Thymus (tissue), 11 donors: ENCODE measurements around the gene ZSWIM1. TPM values are rescaled to one million over a fixed set of nuclear protein-coding genes. Genes with fewer than 3 reads are reported as not detected.

Experiments used
- DNase-seq, 9 donors: peaks; one replicate each; pipeline ENCODE4 v3.0.0-alpha.2; 2013; ENCODE audit warnings: low spot score in 9 of 9, low read depth in 6 of 9, missing footprints in 1 of 9
- H3K27ac ChIP-seq, 2 donors: one replicate each; pipeline ENCODE4 v1.5.1; 2013; ENCODE audit warnings: control low read depth in 1 of 2, low read depth in 1 of 2, low read length in 1 of 2, mild to moderate bottlenecking in 1 of 2, moderate library complexity in 1 of 2
- H3K27me3 ChIP-seq, 2 donors: one replicate each; pipeline ENCODE4 v1.5.1; 2013; ENCODE audit warnings: low read length in 1 of 2; ENCODE audit not compliant: control insufficient read depth in 2 of 2, insufficient read depth in 1 of 2
- H3K36me3 ChIP-seq, 2 donors: one replicate each; pipeline ENCODE4 v1.5.1; 2013; ENCODE audit warnings: low read length in 1 of 2, mild to moderate bottlenecking in 1 of 2, moderate library complexity in 1 of 2; ENCODE audit not compliant: control insufficient read depth in 2 of 2, insufficient read depth in 2 of 2
- H3K4me1 ChIP-seq, 2 donors: one replicate each; pipeline ENCODE4 v1.5.1; 2013; ENCODE audit warnings: low read length in 2 of 2; ENCODE audit not compliant: control insufficient read depth in 2 of 2, insufficient read depth in 2 of 2
- H3K4me3 ChIP-seq, 2 donors: one replicate each; pipeline ENCODE4 v1.5.1; 2013; ENCODE audit warnings: low read length in 2 of 2, control low read depth in 1 of 2, mild to moderate bottlenecking in 1 of 2
- H3K9me3 ChIP-seq, 2 donors: one replicate each; pipeline ENCODE4 v1.5.1; 2013; ENCODE audit warnings: low read length in 1 of 2, mild to moderate bottlenecking in 1 of 2; ENCODE audit not compliant: control insufficient read depth in 2 of 2, insufficient read depth in 1 of 2
- WGBS: extraction: QIAGEN DNeasy Blood & Tissue Kit; methylation state at CpG from one replicate; pipeline ENCODE4 v1.1.7; 2013; 5-methylcytosine and 5-hydroxymethylcytosine counted together
- polyA plus RNA-seq: library from polyadenylated mRNA; stranded (reverse); fragments of 200-250 nt; gene quantifications from one replicate; pipeline ENCODE4 v1.2.3, GENCODE V29; 2013
- total RNA-seq: library from RNA; stranded (reverse); fragments of 120-200 nt; gene quantifications from one replicate; pipeline ENCODE4 v1.2.4, GENCODE V29; 2013
- donor health status: healthy.

ZSWIM1 gene
- total and polyA plus RNA-seq, 2 donors = 5.7 TPM

- DNase-seq = no peak
- H3K27ac ChIP-seq = no peak overlapping the region
These were observed 6.5 kb upstream of the ZSWIM1 start for GRCh38 chr20:45874576-45874975.

DNA sequence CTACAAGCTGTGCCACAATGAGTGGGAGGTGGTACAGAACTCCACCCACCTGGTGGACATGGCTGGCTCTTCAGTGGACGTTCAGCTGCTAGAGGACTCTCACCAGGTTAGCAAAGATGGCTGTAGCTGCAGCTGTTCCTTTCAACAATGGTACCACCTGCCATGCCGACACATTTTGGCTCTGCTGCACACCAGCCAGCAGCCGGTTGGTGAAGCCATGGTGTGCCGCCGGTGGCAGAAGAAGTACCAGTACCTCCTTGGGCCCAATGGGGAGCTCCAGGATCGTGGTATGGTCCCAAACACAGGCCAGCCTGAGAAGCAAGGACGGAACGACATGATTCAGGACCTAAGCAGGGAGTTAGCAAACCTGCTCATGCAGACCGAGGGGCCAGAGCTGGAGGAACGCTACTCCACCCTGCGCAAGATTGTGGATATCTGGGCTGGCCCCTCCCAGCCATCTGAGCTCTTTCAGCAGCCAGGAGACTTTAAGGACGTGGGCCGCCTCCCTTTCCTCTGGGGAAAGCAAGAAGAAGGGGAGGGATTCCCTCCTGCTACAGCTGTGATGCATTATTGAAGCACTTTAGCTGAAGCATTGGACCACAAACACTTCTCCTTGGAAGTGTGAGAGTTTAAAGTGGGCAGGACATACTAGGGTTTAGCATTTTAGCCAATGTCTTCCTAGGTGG lies 2.8 kb upstream of the ZSWIM1 start:
- Histone ChIP-seq H3K27ac (no peak overlapping the region), H3K27me3 (no peaks in the 10 kb centered on the region), H3K4me3 (no peak overlapping the region), H3K9me3 (peaks cover 0 to 1% of the 10 kb centered on the region in 2 donors), H3K36me3 (peaks cover 27 to 32% of the 10 kb centered on the region in 2 donors), H3K4me1 (peaks cover 0 to 8% of the 10 kb centered on the region in 2 donors)
- 96% methylated on average over 13 of the region's 13 CpGs for WGBS
- DNase-seq = no peak

More at GRCh38 chr20:45874576-45874975, 6.5 kb upstream of the ZSWIM1 start:
- Histone ChIP-seq H3K4me1 (no peaks in the 10 kb centered on the region), H3K36me3 (peaks cover 20 to 26% of the 10 kb centered on the region in 2 donors), H3K4me3 (no peak overlapping the region), H3K9me3 (no peaks in the 10 kb centered on the region), H3K27me3 (no peaks in the 10 kb centered on the region)
- 93% methylated on average over 4 of the region's 4 CpGs for WGBS

- 97% methylated on average over 4 of the region's 4 CpGs for WGBS
These were observed 1.6 kb downstream of the ZSWIM1 start for GRCh38 chr20:45882469-45883099.

DNA sequence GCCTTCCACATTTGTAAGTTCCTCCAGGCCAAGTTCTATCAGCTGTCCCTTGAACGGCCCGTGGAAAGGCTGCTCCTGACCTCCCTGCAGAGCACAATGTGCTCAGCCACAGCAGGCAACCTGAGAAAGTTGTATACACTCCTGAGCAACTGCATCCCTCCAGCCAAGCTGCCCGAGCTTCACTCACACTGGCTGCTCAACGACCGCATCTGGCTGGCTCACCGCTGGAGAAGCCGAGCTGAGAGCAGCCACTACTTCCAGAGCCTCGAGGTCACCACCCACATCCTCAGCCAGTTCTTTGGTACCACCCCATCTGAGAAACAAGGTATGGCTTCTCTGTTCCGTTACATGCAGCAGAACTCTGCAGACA lies 2.1 kb downstream of the ZSWIM1 start:
- 95% methylated on average over 9 of the region's 9 CpGs for WGBS
- H3K27me3 ChIP-seq = no peaks in the 10 kb centered on the region
- H3K4me1 ChIP-seq = peaks cover 0 to 15% of the 10 kb centered on the region in 2 donors

More at GRCh38 chr20:45882469-45883099, 1.6 kb downstream of the ZSWIM1 start:
- peaks cover 0 to 1% of the 10 kb centered on the region in 2 donors for H3K9me3 ChIP-seq
- DNase-seq = no peak
- peaks cover 35 to 48% of the 10 kb centered on the region in 2 donors for H3K36me3 ChIP-seq
- H3K27me3 ChIP-seq = no peaks in the 10 kb centered on the region
- H3K27ac ChIP-seq = no peak overlapping the region
- no peak overlapping the region for H3K4me3 ChIP-seq
- peaks cover 0 to 15% of the 10 kb centered on the region in 2 donors for H3K4me1 ChIP-seq

DNA sequence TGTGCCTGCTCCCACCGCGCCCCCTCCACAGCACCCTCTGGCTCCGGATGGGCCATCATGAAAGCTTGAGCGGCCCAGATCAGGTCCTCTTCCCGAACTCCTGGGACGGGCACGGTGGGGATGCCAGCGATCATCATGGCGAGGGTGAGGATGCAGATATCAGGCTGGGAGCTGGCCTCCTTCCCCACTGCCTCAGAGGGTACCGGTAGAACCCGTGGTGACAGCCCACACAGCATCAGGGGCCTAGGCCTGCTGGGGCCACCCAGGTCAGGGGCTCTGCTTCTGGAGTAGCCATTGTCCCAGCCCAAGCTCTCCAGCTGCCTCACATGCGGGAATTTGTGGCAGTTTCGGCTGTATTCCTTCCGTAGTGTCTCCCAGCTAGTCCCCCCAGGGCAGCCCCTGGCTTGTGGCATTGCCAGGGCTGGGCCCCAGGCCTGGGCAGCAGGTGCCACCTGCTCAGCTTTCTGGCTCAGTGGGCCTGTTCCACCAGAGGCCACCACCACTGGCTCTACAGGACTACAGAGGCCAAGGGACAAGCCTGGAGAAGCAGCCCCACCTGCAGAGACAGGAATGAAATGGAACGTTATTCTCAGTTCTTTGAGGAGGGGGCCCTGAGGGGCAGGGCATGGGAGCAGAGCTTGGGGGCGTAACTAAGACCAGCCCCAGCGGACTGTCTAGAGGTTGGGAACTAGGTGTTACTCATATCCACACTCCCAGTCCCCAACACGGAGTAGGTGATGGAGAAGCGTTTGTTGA lies 5.7 kb downstream of the ZSWIM1 start:
- DNase-seq = no peak
- H3K4me3 ChIP-seq = no peak overlapping the region
- no peak overlapping the region for H3K27ac ChIP-seq
- peaks cover 0 to 7% of the 10 kb centered on the region in 2 donors for H3K27me3 ChIP-seq
- H3K9me3 ChIP-seq = no peaks in the 10 kb centered on the region
- H3K4me1 ChIP-seq = peaks cover 10 to 24% of the 10 kb centered on the region in 2 donors
- peaks cover 24 to 33% of the 10 kb centered on the region in 2 donors for H3K36me3 ChIP-seq
- WGBS = 96% methylated on average over 19 of the region's 19 CpGs

More for the DNA sequence above, 2.1 kb downstream of the ZSWIM1 start:
- Histone ChIP-seq H3K4me3 (no peak overlapping the region), H3K9me3 (peaks cover 0 to 1% of the 10 kb centered on the region in 2 donors), H3K36me3 (peaks cover 30 to 43% of the 10 kb centered on the region in 2 donors), H3K27ac (no peak overlapping the region)
- no peak for DNase-seq

DNA sequence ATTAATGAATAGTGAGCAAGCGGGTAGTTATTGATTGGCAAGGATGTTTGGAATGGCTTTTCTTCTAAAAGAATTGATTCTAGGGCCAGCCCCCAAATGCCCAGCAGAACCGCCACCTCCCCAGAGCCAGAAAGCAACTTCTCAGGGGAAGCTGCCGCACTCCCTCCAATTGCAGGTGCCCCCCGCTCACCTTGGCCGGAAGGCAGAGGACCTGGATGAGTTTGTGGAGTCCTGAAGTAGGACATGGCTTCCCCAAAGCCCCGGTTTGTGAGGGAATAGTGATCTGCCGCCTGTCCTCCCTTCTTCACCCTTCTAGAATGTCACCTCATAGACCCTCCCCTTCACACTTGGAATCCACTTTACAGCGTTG lies 6.3 kb downstream of the ZSWIM1 start, which contains the start of gene SPATA25:
SPATA25 (minus strand) TSS at position 277 of the 370 bp plus-strand sequence; CDS start at position 245, 32 bp downstream.
- peaks cover 0 to 7% of the 10 kb centered on the region in 2 donors for H3K27me3 ChIP-seq
- no peaks in the 10 kb centered on the region for H3K9me3 ChIP-seq
- H3K36me3 ChIP-seq = peaks cover 24 to 33% of the 10 kb centered on the region in 2 donors
- no peak for DNase-seq
- WGBS = 96% methylated on average over 8 of the region's 8 CpGs
- peaks cover 14 to 29% of the 10 kb centered on the region in 2 donors for H3K4me1 ChIP-seq
- no peak within 1 kb of the TSS for H3K4me3 ChIP-seq
- H3K27ac ChIP-seq = no peak within 1 kb of the TSS

DNA sequence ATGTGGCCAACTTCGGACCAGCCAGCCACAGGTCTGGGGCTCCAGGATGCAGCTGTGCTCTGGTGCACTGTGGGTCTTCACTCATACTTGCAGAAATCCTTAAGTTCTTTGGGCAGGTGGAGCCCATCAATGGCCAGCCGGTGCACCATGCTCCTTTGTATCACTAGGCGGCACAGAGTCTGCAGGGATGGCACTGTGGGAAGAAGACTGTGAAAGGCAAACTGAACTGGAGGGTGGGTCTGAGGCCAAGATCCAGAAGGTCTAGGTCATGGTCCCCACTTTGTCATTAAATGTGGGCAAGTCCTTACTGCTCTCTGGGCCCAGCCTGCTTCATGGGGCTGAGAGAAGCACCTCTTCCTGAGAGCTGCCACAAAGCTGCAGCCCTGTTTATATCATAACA lies 7.7 kb downstream of the ZSWIM1 start:
- WGBS = 94% methylated on average over 3 of the region's 3 CpGs
- H3K4me1 ChIP-seq = peaks cover 14 to 29% of the 10 kb centered on the region in 2 donors
- H3K27ac ChIP-seq = no peak overlapping the region
- no peaks in the 10 kb centered on the region for H3K9me3 ChIP-seq
- H3K27me3 ChIP-seq = peaks cover 0 to 7% of the 10 kb centered on the region in 2 donors
- DNase-seq = no peak
- H3K4me3 ChIP-seq = no peak overlapping the region
- H3K36me3 ChIP-seq = peaks cover 19 to 20% of the 10 kb centered on the region in 2 donors

- H3K4me3 ChIP-seq = peak overlapping the region; percentile 69 to 94
- no peaks in the 10 kb centered on the region for H3K9me3 ChIP-seq
- H3K27ac ChIP-seq = peak overlapping the region; percentile 30 to 40
- H3K27me3 ChIP-seq = peaks cover 0 to 7% of the 10 kb centered on the region in 2 donors
- WGBS = 3% methylated on average over 79 of the region's 79 CpGs
- DNase-seq = peak in 2 of 9 donors; percentile 44 to 61
- peaks cover 25 to 29% of the 10 kb centered on the region in 2 donors for H3K36me3 ChIP-seq
- H3K4me1 ChIP-seq = peaks cover 14 to 22% of the 10 kb centered on the region in 2 donors
These were observed 9.3 kb downstream of the ZSWIM1 start for GRCh38 chr20:45890077-45890984.
